H1 (cell line): ENCODE data around the gene UBR3. TPM values are rescaled to one million over a fixed set of nuclear protein-coding genes. Genes with fewer than 3 reads are reported as not detected.

ENCODE experiments used
- ASH2L ChIP-seq: fragments of 200-600, 300-600 bp; sonication (generic); IDR thresholded peaks from one replicate; pipeline ENCODE4 v1.7.1; 2017; ENCODE audit warnings: low read length
- BRCA1 ChIP-seq: IDR thresholded peaks from 2 replicates; pipeline ENCODE4 v1.6.1; 2012; ENCODE audit warnings: low read depth, low read length, improper control_type of control experiment
- CHD2 ChIP-seq: IDR thresholded peaks from 2 replicates; pipeline ENCODE4 v1.6.1; 2012; ENCODE audit warnings: low read length, improper control_type of control experiment
- CHD7 ChIP-seq: fragments of 300-600 bp; sonication (generic); IDR thresholded peaks from 2 replicates; pipeline ENCODE4 v1.7.1; 2012; ENCODE audit warnings: low read length, moderate library complexity, mild to moderate bottlenecking, inconsistent platforms; ENCODE audit not compliant: insufficient replicate concordance
- EGR1 ChIP-seq: IDR thresholded peaks from 2 replicates; pipeline ENCODE4 v1.6.1; 2011; ENCODE audit warnings: low read depth, low read length, borderline replicate concordance
- MAX ChIP-seq: IDR thresholded peaks from 2 replicates; pipeline ENCODE4 v1.6.1; 2012; ENCODE audit warnings: inconsistent platforms
- RAD21 ChIP-seq, 2 experiments: IDR thresholded peaks in 1 of 2; conservative IDR thresholded peaks in 1 of 2; 2 replicates each; pipeline ENCODE4 v1.6.1; 2011; ENCODE audit warnings: low read depth in 2 of 2, low read length in 2 of 2, improper control_type of control experiment in 1 of 2, inconsistent platforms in 1 of 2, mild to moderate bottlenecking in 1 of 2, moderate library complexity in 1 of 2
- RBBP5 ChIP-seq: IDR thresholded peaks from 2 replicates; pipeline ENCODE4 v1.7.1; 2012; ENCODE audit warnings: low read depth, mild to moderate bottlenecking, inconsistent platforms, low read length, moderate library complexity, borderline replicate concordance
- RFX5 ChIP-seq: IDR thresholded peaks from 2 replicates; pipeline ENCODE4 v1.6.1; 2011; ENCODE audit warnings: low read depth, low read length, improper control_type of control experiment, borderline replicate concordance
- TCF12 ChIP-seq: IDR thresholded peaks from 2 replicates; pipeline ENCODE4 v1.6.1; 2011; ENCODE audit warnings: low read depth, mild to moderate bottlenecking, low read length
- TEAD4 ChIP-seq: IDR thresholded peaks from 2 replicates; pipeline ENCODE4 v1.6.1; 2012; ENCODE audit warnings: low read depth, low read length, inconsistent platforms, mixed read lengths
- polyA plus RNA-seq, 7 experiments: library from polyadenylated mRNA; depleted of rRNA in 3 of 7; stranded (reverse) in 5 of 7; unstranded in 2 of 7; fragments of >200 nt in 5 of 7; fragments of 200-250 nt in 2 of 7; gene quantifications; 1 replicate in 5 of 7; 2 replicates in 1 of 7; 4 replicates in 1 of 7; pipeline versions ENCODE4 v1.2.1 to v1.2.3, GENCODE V29; 2011 to 2013; ENCODE audit warnings: missing spikeins in 2 of 7, mixed read lengths in 2 of 7
- total RNA-seq: library from RNA; stranded (reverse); fragmentation: NEBNext Ultra II Directional; extraction: Animal tissue kit (Norgen Biotek cat#: 25700); gene quantifications from 2 replicates; pipeline ENCODE4 v1.2.1, GENCODE V29; 2021

The UBR3 gene
- total and polyA plus RNA-seq, 2 of the 8 experiments (the other 6 are each of a cell fraction or from before 2014, with no cell fraction given): 3.7 to 17.7 TPM

- TF ChIP-seq CHD7: no peak
- no peak for TF ChIP-seq CHD2
- no peak for TF ChIP-seq ASH2L
- peak; percentile 71 for TF ChIP-seq TEAD4
- TF ChIP-seq RAD21 (IDR thresholded peaks at IDR 0.05 in 1 of 2, conservative IDR thresholded peaks at IDR 0.05 in 1 of 2; ENCODE audit: low read depth in 2 of 2, low read length in 2 of 2): peak; percentile 23 to 56
- TF ChIP-seq BRCA1: no peak
- no peak for TF ChIP-seq TCF12
- no peak for TF ChIP-seq RBBP5
- no peak for TF ChIP-seq EGR1
- TF ChIP-seq MAX: peak; percentile 38; the same call in 1 of the 2 replicates
- TF ChIP-seq RFX5: no peak
Observed at GRCh38 chr2:170123593-170123992, 296.3 kb downstream of the UBR3 start (continued).
